Loucy (cell line): Measurements from ENCODE around the gene RPS18.

Experiments
- EZH2phosphoT487 ChIP-seq: fragments of 200-600 bp; IDR thresholded peaks from 2 replicates; pipeline ENCODE4 v1.6.1; 2018; ENCODE audit warnings: antibody characterized with exemption, mild to moderate bottlenecking, moderate library complexity, borderline replicate concordance
- TF ChIP-seq, protein P1 (sequence below): fragments of 200-600 bp; sonication (generic); conservative IDR thresholded peaks from 2 replicates; pipeline ENCODE4 v1.5.1; 2014; ENCODE audit warnings: mild to moderate bottlenecking, antibody characterized with exemption, low read length

DNA sequence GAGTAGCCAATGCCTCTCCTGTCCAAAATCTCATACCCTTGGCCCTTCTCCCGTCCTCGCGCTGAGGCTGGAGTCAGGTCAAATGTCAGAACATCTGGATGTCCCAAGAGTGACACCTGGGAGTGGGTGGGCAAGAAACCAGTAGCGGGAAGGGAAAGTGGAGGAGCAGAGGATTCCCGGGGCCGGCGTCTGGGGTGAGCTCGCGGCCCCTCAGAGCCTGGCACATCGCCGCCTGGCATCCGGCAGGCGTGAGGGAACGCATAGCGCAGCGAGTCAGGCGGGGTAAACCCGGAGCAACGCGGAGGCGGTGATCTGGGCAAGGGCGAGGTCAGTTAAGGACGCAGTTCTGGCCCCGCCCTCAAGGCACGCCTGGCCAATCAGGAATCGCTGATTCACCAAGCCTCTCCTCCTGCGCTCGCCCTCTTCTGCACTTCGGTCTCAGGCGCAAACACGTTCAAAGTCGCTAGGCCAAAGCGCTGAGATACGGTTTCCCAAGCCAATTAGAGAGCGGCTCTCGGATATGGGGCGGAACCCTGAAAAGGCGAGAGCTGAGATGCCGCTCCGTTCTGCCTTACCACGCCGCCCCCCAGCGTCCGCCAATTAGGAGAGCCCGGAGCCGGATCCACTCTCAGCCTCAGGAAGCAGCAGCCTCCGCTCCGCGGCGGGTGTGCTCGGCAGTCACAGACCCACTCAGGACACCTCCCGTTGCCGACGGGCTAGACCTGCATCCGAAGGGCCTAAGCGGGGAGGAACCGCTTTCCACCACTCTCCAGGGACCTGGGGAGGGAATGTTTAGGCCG, 22.7 kb upstream of the RPS18 start:
- TF ChIP-seq, protein P1, sequence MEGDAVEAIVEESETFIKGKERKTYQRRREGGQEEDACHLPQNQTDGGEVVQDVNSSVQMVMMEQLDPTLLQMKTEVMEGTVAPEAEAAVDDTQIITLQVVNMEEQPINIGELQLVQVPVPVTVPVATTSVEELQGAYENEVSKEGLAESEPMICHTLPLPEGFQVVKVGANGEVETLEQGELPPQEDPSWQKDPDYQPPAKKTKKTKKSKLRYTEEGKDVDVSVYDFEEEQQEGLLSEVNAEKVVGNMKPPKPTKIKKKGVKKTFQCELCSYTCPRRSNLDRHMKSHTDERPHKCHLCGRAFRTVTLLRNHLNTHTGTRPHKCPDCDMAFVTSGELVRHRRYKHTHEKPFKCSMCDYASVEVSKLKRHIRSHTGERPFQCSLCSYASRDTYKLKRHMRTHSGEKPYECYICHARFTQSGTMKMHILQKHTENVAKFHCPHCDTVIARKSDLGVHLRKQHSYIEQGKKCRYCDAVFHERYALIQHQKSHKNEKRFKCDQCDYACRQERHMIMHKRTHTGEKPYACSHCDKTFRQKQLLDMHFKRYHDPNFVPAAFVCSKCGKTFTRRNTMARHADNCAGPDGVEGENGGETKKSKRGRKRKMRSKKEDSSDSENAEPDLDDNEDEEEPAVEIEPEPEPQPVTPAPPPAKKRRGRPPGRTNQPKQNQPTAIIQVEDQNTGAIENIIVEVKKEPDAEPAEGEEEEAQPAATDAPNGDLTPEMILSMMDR: no peak
- no peak for TF ChIP-seq EZH2phosphoT487
